ENCODE measurements around the gene KRT83.

KRT83 gene

GRCh38 chr12:52331039-52331438 lies 9.8 kb upstream of the KRT83 start:
- DNase-seq = no peak
- H3K79me2 ChIP-seq (ENCODE audit: low read length) = no peaks in the 10 kb centered on the region
- H3K27me3 ChIP-seq (replicated peaks; ENCODE audit: insufficient read depth, low read length) = peaks cover 3% of the 10 kb centered on the region; the same call in 1 of the 2 replicates
- H2AFZ ChIP-seq (ENCODE audit: low read length) = no peak overlapping the region
- H3K4me2 ChIP-seq (ENCODE audit: low read depth, low read length) = no peak overlapping the region
- H3K27ac ChIP-seq (ENCODE audit: low read length) = no peak overlapping the region
- H3F3A ChIP-seq (ENCODE audit: insufficient read depth, low read length) = no peaks in the 10 kb centered on the region
- TF ChIP-seq EZH2 (optimal IDR thresholded peaks at IDR 0.05; ENCODE audit: low read depth, low read length) (no peak), CTCF (IDR thresholded peaks at IDR 0.05; ENCODE audit: low read length) (no peak), EZH2phosphoT487 (IDR thresholded peaks at IDR 0.05; ENCODE audit: low read length) (no peak)
- peaks cover 6% of the 10 kb centered on the region for H3K4me1 ChIP-seq (ENCODE audit: low read length)
- H3K9me2 ChIP-seq (replicated peaks; ENCODE audit: insufficient read depth, low read length) = no peaks in the 10 kb centered on the region
- H3K9ac ChIP-seq (ENCODE audit: low read length) = no peak overlapping the region
- no peaks in the 10 kb centered on the region for H3K36me3 ChIP-seq (replicated peaks; ENCODE audit: insufficient read depth, low read length)
- no peaks in the 10 kb centered on the region for H3K9me3 ChIP-seq (replicated peaks; ENCODE audit: insufficient read depth, low read length)
- no peak overlapping the region for H3K4me3 ChIP-seq (ENCODE audit: low read length)
- no peaks in the 10 kb centered on the region for H4K20me1 ChIP-seq (ENCODE audit: insufficient read depth, low read length)

GRCh38 chr12:52327830-52328500 lies 6.8 kb upstream of the KRT83 start:
- Histone ChIP-seq H4K20me1 (ENCODE audit: insufficient read depth, low read length) (no peaks in the 10 kb centered on the region), H3K9ac (ENCODE audit: low read length) (no peak overlapping the region), H3K36me3 (replicated peaks; ENCODE audit: insufficient read depth, low read length) (no peaks in the 10 kb centered on the region), H3F3A (ENCODE audit: insufficient read depth, low read length) (no peaks in the 10 kb centered on the region), H3K27ac (ENCODE audit: low read length) (no peak overlapping the region), H3K4me3 (ENCODE audit: low read length) (no peak overlapping the region), H3K27me3 (replicated peaks; ENCODE audit: insufficient read depth, low read length) (peaks cover 21% of the 10 kb centered on the region), H3K9me2 (replicated peaks; ENCODE audit: insufficient read depth, low read length) (no peaks in the 10 kb centered on the region), H3K4me2 (ENCODE audit: low read depth, low read length) (peak overlapping the region; percentile 27; the same call in 1 of the 2 replicates), H3K9me3 (replicated peaks; ENCODE audit: insufficient read depth, low read length) (no peaks in the 10 kb centered on the region), H2AFZ (ENCODE audit: low read length) (peak overlapping the region; percentile 61), H3K4me1 (ENCODE audit: low read length) (peaks cover 6% of the 10 kb centered on the region), H3K79me2 (ENCODE audit: low read length) (no peaks in the 10 kb centered on the region)
- DNase-seq = no peak
- TF ChIP-seq EZH2 (optimal IDR thresholded peaks at IDR 0.05; ENCODE audit: low read depth, low read length) = no peak
- TF ChIP-seq EZH2phosphoT487 (IDR thresholded peaks at IDR 0.05; ENCODE audit: low read length) = no peak
- no peak for TF ChIP-seq CTCF (IDR thresholded peaks at IDR 0.05; ENCODE audit: low read length)

- Histone ChIP-seq H4K20me1 (ENCODE audit: insufficient read depth, low read length) (no peaks in the 10 kb centered on the region), H3K4me2 (ENCODE audit: low read depth, low read length) (peak overlapping the region; percentile 52; the same call in 1 of the 2 replicates), H3K4me1 (ENCODE audit: low read length) (peaks cover 6% of the 10 kb centered on the region), H3K9me3 (replicated peaks; ENCODE audit: insufficient read depth, low read length) (no peaks in the 10 kb centered on the region), H3F3A (ENCODE audit: insufficient read depth, low read length) (no peaks in the 10 kb centered on the region), H3K27ac (ENCODE audit: low read length) (no peak overlapping the region), H3K9me2 (replicated peaks; ENCODE audit: insufficient read depth, low read length) (no peaks in the 10 kb centered on the region), H3K79me2 (ENCODE audit: low read length) (no peaks in the 10 kb centered on the region), H2AFZ (ENCODE audit: low read length) (peak overlapping the region; percentile 61; the same call in 1 of the 2 replicates), H3K27me3 (replicated peaks; ENCODE audit: insufficient read depth, low read length) (peaks cover 29% of the 10 kb centered on the region), H3K36me3 (replicated peaks; ENCODE audit: insufficient read depth, low read length) (no peaks in the 10 kb centered on the region), H3K4me3 (ENCODE audit: low read length) (no peak overlapping the region), H3K9ac (ENCODE audit: low read length) (no peak overlapping the region; the same call in 1 of the 2 replicates)
- DNase-seq = peak; percentile 94
- TF ChIP-seq EZH2 (optimal IDR thresholded peaks at IDR 0.05; ENCODE audit: low read depth, low read length) (no peak), EZH2phosphoT487 (IDR thresholded peaks at IDR 0.05; ENCODE audit: low read length) (no peak), CTCF (IDR thresholded peaks at IDR 0.05; ENCODE audit: low read length) (peak; percentile 99)
Measured at GRCh38 chr12:52327052-52327829, 6.0 kb upstream of the KRT83 start.
